ENCODE measurements around the gene GRM4.

GRCh38 chr6:34161857-34162515 is 16.1 kb upstream of the GRM4 start:
- TF ChIP-seq EZH2 (IDR thresholded peaks at IDR 0.05): no peak
- TF ChIP-seq FOXP2 (optimal IDR thresholded peaks at IDR 0.05; ENCODE audit: control extremely low read depth, extremely low read length, insufficient read depth): no peak

All from SK-N-MC (cell line).